Neuron (in vitro differentiated cells): Measurements from ENCODE around the gene KIF5C.

ENCODE experiments used
- H2AFZ ChIP-seq: one replicate; pipeline ENCODE4 v1.6.1; 2013; ENCODE audit warnings: low read depth, mild to moderate bottlenecking, inconsistent platforms, low read length, moderate library complexity
- H3K27me3 ChIP-seq: one replicate; pipeline ENCODE4 v1.6.1; 2013; ENCODE audit warnings: low read length; ENCODE audit not compliant: insufficient read depth
- H3K36me3 ChIP-seq: one replicate; pipeline ENCODE4 v1.6.1; 2013; ENCODE audit warnings: low read length; ENCODE audit not compliant: insufficient read depth
- H3K4me1 ChIP-seq: one replicate; pipeline ENCODE4 v1.6.1; 2013; ENCODE audit warnings: low read length; ENCODE audit not compliant: insufficient read depth
- H3K4me3 ChIP-seq: 2 replicates; pipeline ENCODE4 v1.5.1; 2013; ENCODE audit warnings: mild to moderate bottlenecking, low read length, moderate library complexity
- H3K9me3 ChIP-seq: one replicate; pipeline ENCODE4 v1.6.1; 2013; ENCODE audit warnings: low read length

Gene KIF5C

DNA sequence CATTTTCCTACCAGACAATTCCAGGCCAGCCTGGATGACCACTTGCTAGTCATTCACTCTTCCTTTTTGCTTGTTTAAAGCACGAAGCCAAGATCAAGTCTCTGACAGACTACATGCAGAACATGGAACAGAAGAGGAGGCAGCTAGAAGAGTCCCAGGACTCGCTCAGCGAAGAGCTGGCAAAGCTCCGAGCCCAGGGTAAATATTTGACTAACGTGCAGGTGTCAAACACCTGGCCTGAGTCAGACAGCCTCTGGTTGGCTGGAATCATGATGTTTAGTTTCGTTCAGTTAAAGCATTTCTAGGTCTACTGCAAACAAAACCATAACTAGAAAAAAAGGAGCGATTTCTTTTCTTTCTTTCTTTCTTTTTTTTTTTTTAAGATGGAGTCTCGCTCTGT, 119.3 kb downstream of the KIF5C start:
- no peaks in the 10 kb centered on the region for H3K27me3 ChIP-seq
- no peak overlapping the region for H3K4me3 ChIP-seq
- peaks cover 72% of the 10 kb centered on the region for H3K36me3 ChIP-seq
- no peaks in the 10 kb centered on the region for H3K9me3 ChIP-seq
- no peak overlapping the region for H2AFZ ChIP-seq
- H3K4me1 ChIP-seq: peaks cover 3% of the 10 kb centered on the region

DNA sequence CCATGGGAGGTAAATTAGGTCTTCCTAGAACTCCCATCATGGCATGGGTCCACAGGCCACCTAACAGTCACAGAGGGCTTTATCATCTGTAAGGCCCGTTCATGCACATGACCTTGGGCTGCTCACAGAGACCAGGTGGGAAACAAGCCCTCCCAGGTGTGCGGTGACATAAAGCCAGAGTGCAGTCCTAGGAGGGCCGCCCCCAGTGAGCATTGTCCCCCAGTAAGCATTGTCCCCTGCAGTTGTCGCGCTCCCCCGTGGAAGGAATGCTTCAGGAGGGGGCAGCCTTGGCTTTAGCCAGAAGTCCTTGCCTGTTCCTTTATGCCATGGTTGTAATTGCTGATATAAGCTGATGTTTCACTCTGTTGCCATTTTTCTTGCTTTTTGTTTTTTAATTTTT, 121.8 kb downstream of the KIF5C start:
- Histone ChIP-seq H3K4me3 (no peak overlapping the region), H2AFZ (no peak overlapping the region), H3K27me3 (no peaks in the 10 kb centered on the region), H3K4me1 (peaks cover 8% of the 10 kb centered on the region), H3K36me3 (peaks cover 80% of the 10 kb centered on the region), H3K9me3 (no peaks in the 10 kb centered on the region)

DNA sequence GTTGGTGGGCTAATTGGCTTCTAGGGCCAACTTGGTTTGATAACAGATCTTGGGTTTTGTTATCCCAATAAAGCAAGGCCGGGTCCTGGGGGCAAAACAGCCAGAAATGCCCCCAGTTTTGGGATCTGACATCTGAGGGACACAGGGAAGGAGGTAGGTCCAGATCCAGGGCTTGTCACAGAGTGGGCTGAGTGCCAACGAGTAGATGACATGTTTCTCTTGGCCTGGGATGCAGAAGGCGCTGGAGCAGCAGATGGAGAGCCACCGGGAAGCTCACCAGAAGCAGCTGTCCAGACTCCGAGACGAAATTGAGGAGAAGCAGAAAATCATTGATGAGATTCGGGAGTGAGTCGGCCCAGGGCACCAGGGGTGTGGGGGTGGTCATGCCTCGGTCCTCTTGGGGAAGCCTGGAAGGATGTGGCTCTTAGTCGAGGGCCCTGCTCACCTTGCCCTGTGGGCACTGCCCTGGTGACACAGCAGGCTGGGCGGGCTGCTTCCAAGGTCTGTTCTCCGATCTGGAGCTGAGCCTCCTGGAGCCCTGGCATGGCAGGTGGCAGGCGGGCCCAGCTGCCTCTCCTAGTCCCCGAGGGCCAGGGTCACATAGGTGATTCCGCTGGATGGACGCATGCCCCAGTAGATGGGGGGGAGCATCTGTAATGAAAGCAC, 123.3 kb downstream of the KIF5C start:
- Histone ChIP-seq H2AFZ (no peak overlapping the region), H3K36me3 (peaks cover 83% of the 10 kb centered on the region), H3K9me3 (peaks cover 9% of the 10 kb centered on the region)

DNA sequence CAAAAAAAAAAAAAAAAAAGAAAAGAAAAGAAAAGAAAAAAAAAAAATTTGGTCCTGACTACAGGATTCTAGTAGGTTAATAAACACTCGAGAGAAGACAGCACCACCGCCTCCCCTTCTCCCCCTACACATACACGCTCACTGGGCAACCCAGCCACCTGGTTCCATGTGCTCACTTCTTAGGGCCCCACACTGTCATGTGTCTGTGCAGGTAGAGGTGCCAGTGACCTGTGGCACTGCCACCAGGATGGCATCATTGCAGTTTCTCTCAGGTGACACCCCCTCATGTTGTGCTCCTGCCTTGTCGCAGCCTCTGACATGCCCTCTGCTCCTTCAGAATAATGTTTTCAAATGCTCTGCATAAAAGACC, 123.8 kb downstream of the KIF5C start:
- H3K9me3 ChIP-seq: peaks cover 9% of the 10 kb centered on the region
- H2AFZ ChIP-seq: no peak overlapping the region
- no peaks in the 10 kb centered on the region for H3K27me3 ChIP-seq
- H3K4me3 ChIP-seq: no peak overlapping the region
- H3K4me1 ChIP-seq: peaks cover 8% of the 10 kb centered on the region
- peaks cover 78% of the 10 kb centered on the region for H3K36me3 ChIP-seq

More for the DNA sequence above, 123.3 kb downstream of the KIF5C start:
- Histone ChIP-seq H3K4me3 (no peak overlapping the region), H3K4me1 (peaks cover 8% of the 10 kb centered on the region), H3K27me3 (no peaks in the 10 kb centered on the region)

DNA sequence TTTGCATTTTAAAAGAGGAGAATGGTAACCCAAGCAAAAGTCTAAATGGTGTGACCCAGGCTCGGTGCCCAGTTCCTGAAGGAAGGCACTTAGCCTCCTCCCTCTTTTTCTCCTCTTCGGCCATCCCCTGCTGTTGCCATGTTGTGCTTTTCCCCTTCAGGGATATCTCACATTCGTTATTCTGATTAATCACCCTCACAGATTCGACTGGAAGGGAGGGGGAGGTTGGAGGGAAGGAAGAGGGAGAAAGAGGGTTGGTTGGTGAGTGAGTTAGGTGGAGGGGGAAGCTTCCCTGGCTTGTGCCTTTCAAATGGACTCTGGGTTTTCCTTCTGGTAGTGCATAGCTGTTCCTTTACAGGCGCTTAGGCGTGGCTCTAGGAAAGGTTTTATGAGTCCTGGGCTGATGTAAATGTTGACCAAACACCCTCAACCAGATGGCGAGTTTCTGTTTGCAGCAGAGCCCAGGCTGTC, 124.5 kb downstream of the KIF5C start:
- Histone ChIP-seq H3K4me1 (peaks cover 8% of the 10 kb centered on the region), H3K4me3 (no peak overlapping the region), H2AFZ (no peak overlapping the region), H3K36me3 (peaks cover 77% of the 10 kb centered on the region), H3K9me3 (peaks cover 9% of the 10 kb centered on the region), H3K27me3 (no peaks in the 10 kb centered on the region)

DNA sequence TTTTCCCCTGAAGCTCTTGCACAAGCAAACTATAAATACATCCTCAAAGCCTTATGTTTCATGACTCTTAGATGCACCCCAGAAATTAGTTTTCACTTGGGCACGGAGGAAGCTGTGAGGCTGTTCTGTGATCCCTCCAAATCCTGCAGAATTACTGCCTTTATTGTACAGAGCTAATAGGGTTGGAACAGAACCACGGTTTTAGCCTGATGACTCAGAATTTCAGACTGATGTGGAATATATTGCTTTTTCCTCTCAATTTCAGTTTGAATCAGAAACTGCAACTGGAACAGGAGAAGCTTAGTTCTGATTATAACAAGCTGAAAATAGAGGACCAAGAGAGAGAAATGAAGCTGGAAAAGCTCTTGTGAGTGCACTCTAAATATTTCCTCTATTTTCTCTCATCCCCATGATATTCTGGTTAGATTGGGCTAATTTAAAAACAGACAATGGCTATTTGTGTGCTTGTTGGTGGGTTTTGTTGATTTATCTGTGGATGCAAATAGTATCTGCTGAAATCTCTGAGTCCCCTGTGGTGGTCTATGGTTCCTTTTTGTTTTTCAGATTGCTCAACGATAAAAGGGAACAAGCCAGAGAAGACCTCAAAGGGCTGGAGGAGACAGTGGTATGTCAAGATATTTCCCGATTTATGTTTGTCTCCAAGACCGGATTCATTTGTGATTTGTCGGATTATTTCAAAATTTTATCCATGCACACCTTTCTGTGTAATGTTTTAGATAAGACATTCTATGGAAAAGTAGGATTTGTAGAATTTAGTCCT, 125.3 kb downstream of the KIF5C start:
- Histone ChIP-seq H3K4me1 (peaks cover 8% of the 10 kb centered on the region), H3K9me3 (peaks cover 9% of the 10 kb centered on the region), H3K36me3 (peaks cover 75% of the 10 kb centered on the region), H3K27me3 (no peaks in the 10 kb centered on the region), H3K4me3 (no peak overlapping the region), H2AFZ (no peak overlapping the region)

DNA sequence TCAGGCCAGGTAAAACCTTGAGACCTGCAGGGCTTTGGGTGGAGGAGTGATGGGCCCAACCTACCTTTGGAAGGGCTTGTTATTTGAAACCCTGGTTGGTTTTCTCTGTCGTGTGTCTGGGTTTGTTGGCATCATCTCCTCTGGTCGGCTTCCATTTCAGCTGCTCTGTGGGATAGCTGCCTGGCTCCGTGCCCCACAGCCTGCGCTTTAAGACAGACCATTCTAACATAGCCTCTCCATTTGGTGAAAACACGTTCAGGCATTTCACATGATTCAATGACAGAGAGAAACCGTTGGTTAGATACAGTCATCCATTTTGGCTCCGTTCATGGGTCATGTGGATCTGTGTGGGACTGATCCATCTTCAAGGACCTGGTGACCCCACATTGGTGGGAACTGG, 126.5 kb downstream of the KIF5C start:
- Histone ChIP-seq H2AFZ (no peak overlapping the region), H3K27me3 (no peaks in the 10 kb centered on the region), H3K36me3 (peaks cover 78% of the 10 kb centered on the region), H3K4me1 (peaks cover 8% of the 10 kb centered on the region), H3K4me3 (no peak overlapping the region), H3K9me3 (peaks cover 9% of the 10 kb centered on the region)

DNA sequence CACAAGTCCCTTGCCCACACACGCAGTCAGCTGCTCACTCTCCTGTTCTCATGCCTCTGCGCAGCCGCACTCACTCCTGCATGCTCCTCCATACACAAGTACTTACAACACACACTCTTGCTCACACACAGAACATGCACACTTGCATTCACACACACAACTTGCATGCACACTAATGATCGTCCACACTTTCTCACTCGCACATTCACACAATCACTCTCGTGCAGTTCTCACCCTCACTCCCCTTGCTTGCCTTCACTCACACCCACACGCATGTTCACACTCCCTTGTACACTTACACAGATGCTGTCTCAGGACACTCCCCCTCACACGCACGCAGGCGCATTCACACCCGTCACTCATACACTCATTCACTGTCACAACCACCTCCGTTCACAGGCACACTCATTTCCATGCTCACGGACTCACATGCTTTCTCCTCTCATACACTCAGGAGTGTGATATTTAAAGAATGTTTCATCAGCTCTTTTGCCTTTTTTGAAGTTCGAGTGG, 127.4 kb downstream of the KIF5C start:
- H3K4me3 ChIP-seq: no peak overlapping the region
- H3K36me3 ChIP-seq: peaks cover 73% of the 10 kb centered on the region
- no peaks in the 10 kb centered on the region for H3K27me3 ChIP-seq
- no peak overlapping the region for H2AFZ ChIP-seq
- peaks cover 8% of the 10 kb centered on the region for H3K4me1 ChIP-seq
- peaks cover 9% of the 10 kb centered on the region for H3K9me3 ChIP-seq

DNA sequence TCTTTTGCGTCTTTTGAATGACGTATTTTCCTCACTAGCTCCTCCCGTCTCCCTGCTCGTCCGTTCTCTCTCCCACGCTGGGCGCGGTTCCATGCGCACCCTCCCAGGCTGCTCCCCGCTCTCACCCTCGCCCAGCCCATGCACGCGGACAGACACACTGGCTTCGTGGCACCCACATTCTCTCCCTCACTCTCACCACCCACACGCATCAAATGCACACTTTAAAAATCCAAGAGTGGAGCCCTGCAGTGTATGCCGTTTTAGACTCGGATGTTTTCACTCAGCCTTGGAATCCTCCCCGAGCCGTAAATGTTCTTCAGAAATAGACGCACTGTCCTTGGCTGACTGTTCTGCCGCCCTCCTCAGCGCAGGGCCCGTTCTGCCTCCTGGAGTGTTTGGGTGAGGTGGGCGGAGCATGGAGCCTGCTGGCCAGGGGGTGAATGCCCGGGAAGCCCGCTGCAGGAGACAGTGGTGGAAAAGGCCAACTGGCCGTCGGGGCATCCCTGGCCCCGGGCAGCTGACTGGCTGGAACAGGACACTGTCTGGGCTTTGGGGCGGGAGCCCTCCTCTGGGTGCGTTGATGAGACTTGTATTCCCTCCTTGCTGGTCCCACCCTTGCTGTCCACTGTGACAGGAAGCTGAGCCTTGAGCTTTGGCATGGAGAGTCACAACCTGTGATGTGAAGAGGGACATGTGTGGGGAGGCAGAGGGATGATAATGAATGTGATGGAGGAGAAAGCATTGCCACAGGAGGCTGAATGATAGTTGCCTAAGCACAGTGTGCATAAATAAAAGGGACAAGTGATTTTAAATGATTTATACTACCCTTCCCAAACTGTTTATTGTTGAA, 128.1 kb downstream of the KIF5C start:
- H2AFZ ChIP-seq: no peak overlapping the region
- no peak overlapping the region for H3K4me3 ChIP-seq
- H3K36me3 ChIP-seq: peaks cover 73% of the 10 kb centered on the region
- peaks cover 8% of the 10 kb centered on the region for H3K4me1 ChIP-seq
- H3K9me3 ChIP-seq: peaks cover 9% of the 10 kb centered on the region
- no peaks in the 10 kb centered on the region for H3K27me3 ChIP-seq

DNA sequence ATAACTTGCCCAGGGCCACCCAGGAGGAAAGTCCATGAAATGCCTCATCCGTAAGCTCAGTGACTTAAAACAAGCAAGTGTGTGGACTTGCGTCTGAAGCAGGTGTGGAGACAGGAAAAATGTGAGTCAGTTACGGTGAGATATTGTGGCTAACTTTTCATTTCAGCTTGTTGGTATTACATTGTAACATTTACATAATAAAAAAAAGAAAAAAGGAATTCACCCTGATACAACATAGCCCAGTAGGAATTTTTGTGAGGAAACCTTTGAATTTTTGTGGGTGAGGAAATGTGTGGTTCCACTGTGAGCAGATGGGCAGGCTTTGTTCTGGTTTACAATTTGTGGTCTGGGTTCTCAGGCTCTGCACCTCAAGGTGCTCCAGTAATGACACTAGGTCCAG, 129.8 kb downstream of the KIF5C start:
- Histone ChIP-seq H3K4me3 (no peak overlapping the region), H3K27me3 (no peaks in the 10 kb centered on the region), H3K4me1 (no peaks in the 10 kb centered on the region), H3K9me3 (peaks cover 9% of the 10 kb centered on the region), H2AFZ (no peak overlapping the region), H3K36me3 (peaks cover 78% of the 10 kb centered on the region)

DNA sequence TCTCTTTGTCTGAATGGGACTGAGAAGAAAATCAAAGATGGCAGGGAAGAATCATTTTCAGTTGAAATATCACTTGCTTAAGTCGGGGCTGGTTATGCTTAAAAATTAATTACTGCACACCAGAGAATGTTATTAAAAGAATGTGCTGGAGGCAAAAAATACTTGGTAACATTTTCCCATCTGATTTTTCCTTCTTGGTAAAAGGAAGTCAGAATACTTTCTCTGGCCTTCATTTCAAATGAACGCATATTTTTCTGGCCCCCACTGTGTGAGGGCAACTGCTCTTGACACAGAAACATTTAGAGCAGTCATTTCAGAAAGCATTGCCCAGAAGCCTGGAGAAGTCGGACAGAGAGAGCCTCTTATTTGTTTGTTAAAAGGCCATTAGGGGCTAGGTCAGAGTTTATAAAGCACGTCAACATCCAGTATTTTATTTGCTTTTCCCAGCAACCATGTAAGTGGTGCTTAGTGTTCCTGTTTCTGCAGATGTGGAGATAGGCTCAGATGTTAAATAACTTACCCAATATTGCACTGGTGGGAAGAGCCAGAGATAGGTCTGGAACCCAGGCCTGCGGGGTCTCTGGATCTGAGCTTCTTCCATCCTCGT, 130.5 kb downstream of the KIF5C start:
- no peak overlapping the region for H3K4me3 ChIP-seq
- no peak overlapping the region for H2AFZ ChIP-seq
- no peaks in the 10 kb centered on the region for H3K27me3 ChIP-seq
- peaks cover 9% of the 10 kb centered on the region for H3K9me3 ChIP-seq
- H3K4me1 ChIP-seq: no peaks in the 10 kb centered on the region
- peaks cover 79% of the 10 kb centered on the region for H3K36me3 ChIP-seq

DNA sequence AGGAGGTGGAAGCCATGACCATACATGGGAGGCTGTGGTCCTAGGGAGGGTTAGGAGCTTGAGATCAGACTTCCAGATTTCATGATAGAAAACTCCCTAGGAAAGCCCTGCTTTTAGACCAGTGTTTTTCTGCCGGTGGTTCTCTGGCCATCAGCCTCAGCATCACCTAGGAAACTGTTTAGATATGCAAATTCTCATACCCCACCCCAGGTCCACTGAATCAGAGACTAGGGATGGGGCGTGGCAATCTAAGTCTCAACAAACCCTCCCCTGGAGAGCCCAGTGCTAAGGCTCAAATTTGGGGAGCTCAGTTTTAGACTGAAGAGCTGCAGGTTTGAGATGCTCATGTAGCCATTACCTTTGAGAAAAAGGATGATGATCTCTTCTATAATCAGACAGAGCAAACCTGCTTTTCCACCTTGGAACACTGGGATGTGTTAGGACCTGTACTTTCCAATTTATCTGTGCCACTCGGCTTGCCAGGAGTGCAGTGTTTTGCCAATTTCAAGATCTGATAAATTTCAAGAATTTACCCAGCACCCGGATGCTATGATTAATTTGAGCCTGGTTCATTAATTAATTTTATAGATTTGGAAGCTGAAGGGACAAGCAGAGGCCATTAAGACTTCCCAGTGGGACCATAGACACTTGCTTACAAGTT, 132.0 kb downstream of the KIF5C start:
- Histone ChIP-seq H3K4me3 (no peak overlapping the region), H3K4me1 (no peaks in the 10 kb centered on the region), H3K36me3 (peaks cover 80% of the 10 kb centered on the region), H3K27me3 (no peaks in the 10 kb centered on the region), H2AFZ (no peak overlapping the region), H3K9me3 (peaks cover 9% of the 10 kb centered on the region)
